GM23248 (cell line): Measurements from ENCODE around the gene HCST.

ENCODE experiments used
- EZH2 ChIP-seq: fragments of 200-600 bp; sonication (generic); IDR thresholded peaks from 2 replicates; pipeline ENCODE4 v1.6.1; 2018; ENCODE audit warnings: antibody characterized with exemption, mild to moderate bottlenecking; ENCODE audit not compliant: insufficient read depth, poor library complexity, severe bottlenecking
- EZH2phosphoT487 ChIP-seq: fragments of 200-600 bp; sonication (generic); IDR thresholded peaks from 2 replicates; pipeline ENCODE4 v1.6.1; 2018; ENCODE audit warnings: antibody characterized with exemption, moderate library complexity, mild to moderate bottlenecking, low read depth; ENCODE audit not compliant: insufficient read depth

DNA sequence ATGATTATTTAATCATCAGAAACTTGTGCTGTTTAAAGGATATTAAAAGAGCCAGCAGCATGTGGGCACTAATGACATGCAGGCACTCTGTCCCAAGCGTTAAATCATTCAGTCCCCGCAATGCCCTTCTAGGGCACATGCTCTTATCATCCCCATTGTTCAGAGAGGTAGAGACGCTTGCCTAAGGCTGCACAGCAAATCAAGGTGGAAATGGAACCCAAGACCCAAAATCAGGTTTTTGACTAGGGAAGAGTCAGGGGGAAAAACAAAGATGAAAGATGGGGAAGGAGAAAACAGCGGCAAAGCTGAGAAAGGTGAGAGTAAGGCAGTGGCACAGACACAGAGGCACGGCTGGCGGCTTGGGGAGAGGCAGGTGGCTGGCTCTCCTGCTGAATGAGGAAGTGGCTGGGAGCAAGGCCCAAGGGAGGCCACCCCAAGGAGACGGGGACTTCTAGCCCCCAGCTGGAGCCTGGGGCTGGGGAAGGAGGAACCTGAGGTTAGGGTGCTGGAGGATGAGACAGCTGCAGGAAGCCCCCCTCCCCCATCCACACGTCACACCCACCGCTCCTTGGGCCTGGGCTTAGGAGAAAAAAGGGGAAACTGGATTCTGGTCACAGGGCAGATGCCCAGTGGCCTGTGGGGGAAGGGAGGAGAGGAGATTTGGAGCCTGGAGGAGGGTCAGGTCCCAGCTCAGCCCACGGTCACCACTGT, 6.8 kb downstream of the HCST start:
- TF ChIP-seq EZH2 = no peak
- no peak for TF ChIP-seq EZH2phosphoT487
